ENCODE measurements around the gene PLEKHG2.

PLEKHG2 gene

GRCh38 chr19:39402346-39403300 is 9.8 kb upstream of the PLEKHG2 start:
- DNase-seq (ENCODE audit: low read depth): peak; percentile 63
- TF ChIP-seq CTCF (IDR thresholded peaks at IDR 0.05; ENCODE audit: control insufficient read depth, extremely low read depth, insufficient read depth): no peak
- H3K4me3 ChIP-seq (ENCODE audit: low read depth, low read length): peak overlapping the region; percentile 54

GRCh38 chr19:39403331-39404312 is 8.8 kb upstream of the PLEKHG2 start:
- no peak for TF ChIP-seq CTCF (IDR thresholded peaks at IDR 0.05; ENCODE audit: control insufficient read depth, extremely low read depth, insufficient read depth)
- H3K4me3 ChIP-seq (ENCODE audit: low read depth, low read length): peak overlapping the region; percentile 54
- DNase-seq (ENCODE audit: low read depth): no peak

- no peak for TF ChIP-seq CTCF (IDR thresholded peaks at IDR 0.05; ENCODE audit: control insufficient read depth, extremely low read depth, insufficient read depth)
- DNase-seq (ENCODE audit: low read depth): no peak
- no peak overlapping the region for H3K4me3 ChIP-seq (ENCODE audit: low read depth, low read length)
Measured at GRCh38 chr19:39405261-39405957, 7.1 kb upstream of the PLEKHG2 start.

- no peak for DNase-seq (ENCODE audit: low read depth)
- no peak for TF ChIP-seq CTCF (IDR thresholded peaks at IDR 0.05; ENCODE audit: control insufficient read depth, extremely low read depth, insufficient read depth)
- H3K4me3 ChIP-seq (ENCODE audit: low read depth, low read length): peak overlapping the region; percentile 98
Measured at GRCh38 chr19:39405958-39406655, 6.4 kb upstream of the PLEKHG2 start.

GRCh38 chr19:39406656-39407409 is 5.6 kb upstream of the PLEKHG2 start, which contains the start of gene ZFP36:
Gene ZFP36, plus strand, starts transcription at chr19:39406847. Its CDS starts 58 bp downstream, at chr19:39406905.
- TF ChIP-seq CTCF (IDR thresholded peaks at IDR 0.05; ENCODE audit: control insufficient read depth, extremely low read depth, insufficient read depth): no peak
- peak within 1 kb of the TSS; percentile 98 for H3K4me3 ChIP-seq (ENCODE audit: low read depth, low read length)
- no peak for DNase-seq (ENCODE audit: low read depth)

Data from LNCaP clone FGC (cell line).